Astrocyte of the cerebellum (primary cell): ENCODE results near the gene TMEM234.

ENCODE experiments used
- DNase-seq: peaks from one replicate; pipeline ENCODE4 v3.0.0-alpha.2; 2011; ENCODE audit warnings: low read depth
- H3K4me3 ChIP-seq: 2 replicates; pipeline ENCODE4 v1.5.1; 2011; ENCODE audit warnings: mild to moderate bottlenecking, low read depth, low read length, moderate library complexity
- CTCF ChIP-seq: IDR thresholded peaks from 2 replicates; pipeline ENCODE4 v1.5.1; 2012; ENCODE audit warnings: low read length, low read depth, moderate library complexity, mild to moderate bottlenecking; ENCODE audit errors: missing control alignments
- in situ Hi-C: cut with HindIII; loops from 2 replicates; pipeline ENCODE4 v1.10.0; 2017; ENCODE audit warnings: low sequenced_read_pairs

The TMEM234 gene

DNA sequence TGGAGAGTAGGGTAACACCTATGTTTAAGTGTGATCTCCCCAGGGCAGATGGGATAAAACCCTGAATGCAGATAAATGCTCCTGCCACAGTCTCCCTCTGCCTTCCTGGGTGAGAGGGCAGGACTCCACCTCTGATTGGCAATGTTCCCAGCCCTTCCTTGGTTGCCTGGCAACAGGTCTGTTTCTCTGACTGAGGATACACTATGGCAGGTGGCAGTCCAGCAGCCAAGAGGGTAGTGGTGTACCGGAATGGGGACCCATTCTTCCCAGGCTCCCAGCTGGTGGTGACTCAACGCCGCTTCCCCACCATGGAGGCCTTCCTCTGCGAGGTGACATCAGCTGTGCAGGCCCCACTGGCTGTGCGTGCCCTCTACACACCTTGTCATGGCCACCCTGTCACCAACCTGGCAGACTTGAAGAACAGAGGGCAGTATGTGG lies 13.2 kb downstream of the TMEM234 start, which contains the start of gene DCDC2B:
Gene DCDC2B, plus strand, starts transcription at position 199 of the 438 bp plus-strand sequence. Its CDS starts 5 bp downstream, at position 204.
- in situ Hi-C loops = loop anchor here (10.0 kb wide), 1 partner anchor 166 kb away; no protein-coding TSS in a partner anchor
- no peak for TF ChIP-seq CTCF
- DNase-seq = no peak
- H3K4me3 ChIP-seq = no peak within 1 kb of the TSS

DNA sequence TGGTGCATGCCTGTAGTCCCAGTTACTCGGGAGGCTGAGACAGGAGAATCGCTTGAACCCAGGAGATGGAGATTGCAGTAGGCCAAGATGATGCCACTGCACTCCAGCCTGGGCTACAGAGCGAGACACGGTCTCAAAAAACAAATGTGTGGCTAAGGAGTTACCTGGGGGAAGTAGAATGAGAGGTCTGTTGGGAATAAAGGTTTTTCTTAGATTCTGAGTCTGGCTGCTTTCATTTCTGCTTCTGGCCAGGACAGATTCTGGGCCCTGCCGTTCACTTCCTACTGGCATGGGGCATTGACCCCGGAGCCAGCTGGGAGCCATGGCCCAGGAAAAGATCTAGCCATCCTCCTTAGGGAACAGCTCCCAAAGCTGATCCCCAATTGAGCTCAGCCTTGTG lies 13.7 kb downstream of the TMEM234 start:
- no peak overlapping the region for H3K4me3 ChIP-seq
- in situ Hi-C loops = loop anchor here (10.0 kb wide), 1 partner anchor 166 kb away; no protein-coding TSS in a partner anchor
- no peak for DNase-seq
- TF ChIP-seq CTCF = no peak

- TF ChIP-seq CTCF = no peak
- H3K4me3 ChIP-seq = peak within 1 kb of the TSS; percentile 77
- in situ Hi-C loops = loop anchor here (10.0 kb wide), 1 partner anchor 169 kb away; no protein-coding TSS in a partner anchor
- DNase-seq = no peak
Measured at GRCh38 chr1:32205401-32206370, 16.5 kb downstream of the TMEM234 start, which contains the start of gene IQCC. IQCC (plus strand) TSS chr1:32205671; CDS start chr1:32205682, 11 bp downstream.

GRCh38 chr1:32204943-32205361 lies 17.2 kb downstream of the TMEM234 start:
- H3K4me3 ChIP-seq = peak overlapping the region; percentile 77

DNA sequence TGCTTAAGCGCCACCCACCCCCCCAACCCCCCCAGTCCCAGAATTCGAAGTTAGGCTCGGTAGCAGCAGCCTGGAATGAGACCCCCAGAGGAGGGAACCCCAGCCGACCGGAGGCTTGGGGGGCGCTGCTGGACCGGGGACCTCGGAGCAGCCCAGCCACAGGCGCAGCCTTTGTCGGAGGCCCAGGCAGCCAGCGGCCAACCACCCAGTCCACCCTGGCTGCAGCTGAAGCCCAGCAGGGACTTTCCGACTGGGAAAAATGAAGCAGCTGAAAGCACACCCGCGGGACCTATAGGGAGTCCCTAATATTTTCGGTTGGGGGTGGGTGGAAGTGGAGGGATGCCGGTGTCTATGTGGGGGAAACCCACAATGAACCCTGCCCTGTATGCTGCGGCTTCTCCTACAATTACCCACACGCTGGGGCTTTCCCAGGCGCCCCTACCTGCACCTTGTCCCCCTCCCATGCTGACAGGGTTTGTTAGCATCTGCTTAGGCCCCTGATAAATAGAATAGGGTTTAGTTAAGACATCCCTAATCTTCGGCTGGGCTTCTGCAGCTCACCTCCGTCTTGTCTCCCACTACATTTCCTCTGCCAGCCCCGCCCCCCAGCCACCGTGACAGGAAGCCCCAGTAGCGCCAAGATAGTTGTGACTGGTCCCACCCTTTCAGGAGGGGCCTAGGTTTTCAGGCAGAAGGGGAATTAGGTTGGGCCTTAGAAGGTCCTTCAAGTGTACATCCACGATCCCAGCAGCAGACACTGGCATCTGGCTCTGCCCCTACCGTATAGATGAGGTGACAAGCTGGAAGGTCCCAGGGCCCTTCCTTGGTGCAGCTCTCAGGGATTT lies 20.9 kb downstream of the TMEM234 start:
- no peak for DNase-seq
- in situ Hi-C loops = loop anchor here (10.0 kb wide), 1 partner anchor 174 kb away; no protein-coding TSS in a partner anchor
- no peak for TF ChIP-seq CTCF
- peak overlapping the region; percentile 62 for H3K4me3 ChIP-seq

More at GRCh38 chr1:32204943-32205361, 17.2 kb downstream of the TMEM234 start:
- no peak for TF ChIP-seq CTCF
- no peak for DNase-seq
- in situ Hi-C loops = loop anchor here (10.0 kb wide), 1 partner anchor 170 kb away; no protein-coding TSS in a partner anchor
